Activated CD4-positive, CD25-positive, alpha-beta regulatory T cell treated with anti-CD3 and anti-CD28 coated beads, Interleukin-2, amount 50 U/mL, for 72 hours (primary cell): ENCODE data around the gene NINL.
A peak's percentile ranks its signal among the peaks of the same experiment; 100 is the strongest.
"Not testable (repeated sequence)": the region's sequence is repeated elsewhere in the genome, so short reads cannot be mapped to it uniquely, and the experiment has no call there.

Experiments used
- DNase-seq: peaks from one replicate; pipeline ENCODE4 v3.0.0; 2021

NINL gene

GRCh38 chr20:25584905-25585704 is at the start of gene NINL:
Gene NINL (minus strand): TSS chr20:25585531. CDS start chr20:25526587, 58,944 bp downstream.
- DNase-seq: peak; percentile 61

DNA sequence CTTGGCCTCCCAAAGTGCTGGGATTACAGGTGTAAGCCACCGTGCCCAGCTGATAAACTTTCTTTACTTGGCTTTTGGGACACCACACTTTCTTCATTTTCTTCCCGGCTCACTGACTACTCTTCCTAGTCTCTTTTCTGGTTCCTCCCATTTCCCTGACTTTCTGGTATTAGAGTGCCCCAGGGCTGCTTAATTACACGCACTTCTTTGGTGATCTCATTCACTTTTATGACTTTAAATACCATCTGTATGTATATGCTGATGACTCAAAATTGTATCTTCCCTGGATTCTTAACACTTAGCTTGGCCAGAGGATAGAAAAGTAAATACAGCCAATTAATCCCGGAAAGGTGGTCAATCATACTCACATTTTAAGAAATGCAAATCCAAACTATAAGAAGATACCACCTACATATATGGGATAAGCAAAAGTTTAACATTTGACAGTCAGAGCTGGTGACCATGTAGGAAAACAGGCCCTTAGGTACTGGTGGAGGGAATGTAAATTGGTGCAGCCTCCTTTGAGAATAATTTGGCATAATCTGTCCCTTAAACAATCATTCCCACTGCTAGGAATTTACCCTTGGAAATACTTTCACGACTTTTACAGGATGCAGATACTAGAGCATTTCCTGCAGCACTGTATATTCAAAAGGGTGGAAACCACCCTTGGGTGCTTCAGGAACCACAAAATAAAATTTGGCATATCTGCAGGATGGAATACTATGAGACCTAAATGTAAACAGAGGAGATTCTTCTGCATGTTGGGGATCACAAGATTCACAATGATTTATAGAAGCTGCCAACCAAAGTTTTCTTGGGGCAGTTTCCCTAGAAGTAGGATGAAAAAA is 47.8 kb upstream of the NINL start:
- DNase-seq: no peak

- DNase-seq: not testable (repeated sequence)
These were observed 45.3 kb upstream of the NINL start for GRCh38 chr20:25630615-25631014.

GRCh38 chr20:25629816-25630499 is 44.6 kb upstream of the NINL start:
- no peak for DNase-seq

DNA sequence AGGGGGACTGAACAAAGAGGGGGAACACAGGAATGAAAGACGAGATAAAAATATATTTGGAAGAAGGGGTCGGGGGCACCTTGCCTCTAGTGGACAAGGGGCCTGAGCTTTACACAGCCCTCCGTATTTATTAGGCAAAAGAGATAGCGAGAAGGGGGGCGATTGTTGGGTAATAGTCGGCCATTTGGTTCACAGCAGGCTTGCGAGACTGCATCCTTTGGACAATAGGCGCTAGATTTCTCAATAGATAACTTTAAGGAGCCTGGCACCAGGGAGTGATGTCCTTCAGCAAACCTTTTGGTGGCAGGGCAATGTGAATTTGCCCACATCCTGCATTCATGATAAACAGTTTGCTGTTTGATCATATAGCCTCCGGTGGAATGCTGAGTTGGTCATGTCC is 41.4 kb upstream of the NINL start:
- no peak for DNase-seq

DNA sequence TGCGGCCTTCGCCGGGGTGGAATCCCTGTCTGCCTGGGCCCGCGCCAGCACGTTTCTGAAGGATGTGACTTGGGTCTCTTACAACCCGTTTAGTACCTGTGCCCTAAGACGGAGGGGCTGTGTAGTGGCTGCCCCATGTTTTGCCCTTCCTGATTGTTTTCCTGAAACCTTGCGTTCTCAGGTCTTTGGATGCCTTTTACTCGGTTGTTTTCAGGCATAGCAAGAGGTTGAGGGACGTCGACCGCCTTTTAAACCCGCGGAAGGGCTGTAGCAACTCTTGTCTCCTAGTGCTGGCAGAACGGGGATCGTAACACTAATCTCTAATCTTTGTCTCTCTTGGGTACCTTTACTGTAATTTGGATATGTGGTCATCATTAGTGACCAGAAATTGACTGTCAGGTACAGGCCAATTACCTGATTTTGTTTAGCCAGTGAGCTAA is 39.2 kb upstream of the NINL start:
- DNase-seq: no peak

DNA sequence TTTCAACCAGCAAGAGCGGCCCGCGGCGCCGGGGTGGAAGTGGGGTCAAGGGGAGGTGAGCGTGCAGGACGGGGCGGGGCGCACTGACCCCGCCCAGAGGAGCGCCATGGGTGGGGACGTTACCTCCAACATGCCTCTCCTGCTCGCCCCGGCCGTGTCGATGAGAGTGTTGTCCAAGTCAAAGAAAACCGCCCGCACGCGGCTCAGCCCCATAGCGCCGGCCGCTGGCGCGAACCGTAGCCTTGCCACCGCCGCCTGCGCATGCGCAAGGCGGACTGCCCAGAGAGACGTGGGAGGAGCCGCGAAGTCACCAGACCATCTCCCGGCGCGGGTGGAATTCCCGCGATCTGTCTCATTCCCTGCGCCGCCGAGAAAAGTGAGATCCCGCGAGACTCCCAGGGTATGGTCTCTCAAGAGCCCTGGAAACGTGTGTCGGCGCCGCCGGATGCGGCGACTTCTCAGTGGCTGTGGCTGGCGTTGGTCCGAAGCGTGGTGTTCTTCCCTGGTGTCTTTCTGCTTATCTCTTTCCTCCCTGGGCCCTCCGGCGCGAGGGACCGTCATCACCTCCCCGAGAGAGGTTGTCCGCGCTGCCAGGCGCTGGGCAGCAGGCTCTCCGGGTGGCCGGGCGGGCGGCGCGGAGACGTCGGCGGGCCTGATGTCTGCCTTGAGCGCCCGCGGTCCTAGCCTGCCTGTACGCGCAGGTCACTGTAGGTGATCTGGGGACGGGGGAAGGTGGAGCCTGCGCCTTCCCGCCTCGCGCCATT is 38.6 kb upstream of the NINL start, which contains the start of gene NANP:
NANP (minus strand) TSS at position 279 of the 764 bp plus-strand sequence; CDS start at position 213, 66 bp downstream.
- DNase-seq: peak; percentile 90

- no peak for DNase-seq
These were observed 37.9 kb upstream of the NINL start for GRCh38 chr20:25623225-25623735.

- no peak for DNase-seq
These were observed 37.3 kb upstream of the NINL start for GRCh38 chr20:25622450-25623224.

DNA sequence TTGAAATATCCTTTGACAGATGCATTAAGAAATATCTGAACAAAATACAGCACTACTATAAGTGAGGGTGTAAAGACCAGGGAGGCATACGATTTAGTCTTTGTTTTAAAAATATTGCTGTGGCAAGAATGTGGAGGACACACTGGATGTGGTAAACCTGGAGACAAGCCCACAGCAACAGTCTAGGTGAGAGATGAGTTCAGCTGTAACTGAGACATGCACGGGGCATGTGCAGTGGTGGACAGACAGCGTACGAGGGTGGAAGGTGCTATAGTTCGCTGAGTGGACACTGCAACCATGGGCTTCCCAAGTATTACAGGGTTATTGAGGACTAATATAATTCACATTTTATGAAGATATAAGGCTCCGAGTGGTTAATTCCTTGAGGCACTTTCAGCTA is 36.7 kb upstream of the NINL start:
- DNase-seq: no peak

GRCh38 chr20:25619514-25619913 is 34.2 kb upstream of the NINL start:
- no peak for DNase-seq

GRCh38 chr20:25608774-25609173 is 23.4 kb upstream of the NINL start:
- no peak for DNase-seq

DNA sequence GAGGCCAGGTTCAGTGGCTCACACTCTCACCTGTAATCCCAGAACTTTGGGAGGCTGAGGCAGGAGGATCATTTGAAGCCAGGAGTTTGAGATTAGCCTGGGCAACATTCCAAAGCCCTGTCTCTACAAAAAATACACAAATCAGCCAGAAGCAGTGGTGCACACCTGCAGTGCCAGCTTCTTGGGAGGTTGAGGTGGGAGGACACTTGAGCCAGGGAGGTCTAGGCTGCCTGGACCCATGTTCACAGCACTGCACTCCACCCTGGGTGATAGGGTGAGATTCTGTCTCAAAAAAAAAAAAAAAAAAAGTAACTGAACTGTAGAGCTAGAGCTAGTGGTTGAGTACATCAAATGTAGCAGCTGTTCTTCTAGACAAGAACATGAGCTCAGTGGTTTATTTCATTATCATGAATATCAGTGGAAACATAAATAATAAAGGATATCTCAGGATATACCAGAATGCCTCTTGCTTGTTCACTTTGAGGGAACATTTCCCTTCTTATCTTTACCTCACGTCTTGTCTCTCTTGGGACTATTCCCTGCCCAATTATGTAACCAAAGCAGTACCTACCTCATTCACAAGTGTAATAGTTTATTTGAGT is 20.9 kb upstream of the NINL start:
- DNase-seq: no peak

GRCh38 chr20:25605148-25605547 is 19.8 kb upstream of the NINL start:
- no peak for DNase-seq

- no peak for DNase-seq
These were observed 19.3 kb upstream of the NINL start for GRCh38 chr20:25604611-25605010.

DNA sequence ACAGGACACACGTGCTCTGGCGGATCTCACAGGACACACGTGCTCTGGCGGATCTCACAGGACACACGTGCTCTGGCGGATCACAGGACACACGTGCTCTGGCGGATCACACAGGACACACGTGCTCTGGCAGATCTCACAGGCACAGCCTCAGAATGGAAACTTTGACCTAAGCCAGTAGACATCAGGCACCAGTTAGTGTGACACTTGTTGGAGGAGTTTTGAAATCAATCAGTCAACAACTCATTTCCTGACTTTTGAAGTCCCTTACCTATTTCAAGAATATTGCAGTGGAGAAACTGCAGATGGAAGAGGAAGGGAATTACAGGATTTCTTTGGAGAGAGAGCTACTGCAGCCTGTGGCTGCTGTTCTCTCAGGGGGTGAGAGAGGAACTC is 17.6 kb upstream of the NINL start:
- not testable (repeated sequence) for DNase-seq

GRCh38 chr20:25602191-25602913 is 17.0 kb upstream of the NINL start:
- DNase-seq: not testable (repeated sequence)

DNA sequence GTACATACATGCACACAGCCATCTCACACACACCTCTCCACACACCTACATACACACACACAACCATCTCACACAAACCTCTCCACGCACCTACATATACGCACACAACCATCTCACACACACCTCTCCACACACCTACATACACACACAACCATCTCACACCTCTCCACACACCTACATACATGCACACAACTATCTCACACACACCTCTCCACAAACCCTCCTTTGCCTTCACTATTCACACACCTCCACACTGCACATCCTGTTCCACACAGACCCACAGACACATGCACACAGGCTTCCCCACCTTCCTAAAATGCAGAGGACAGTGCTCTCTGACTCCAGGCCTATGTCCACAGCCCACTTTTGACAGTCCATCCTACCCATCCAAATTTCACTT is 16.3 kb upstream of the NINL start:
- DNase-seq: no peak

GRCh38 chr20:25600632-25601031 is 15.3 kb upstream of the NINL start:
- DNase-seq: no peak

DNA sequence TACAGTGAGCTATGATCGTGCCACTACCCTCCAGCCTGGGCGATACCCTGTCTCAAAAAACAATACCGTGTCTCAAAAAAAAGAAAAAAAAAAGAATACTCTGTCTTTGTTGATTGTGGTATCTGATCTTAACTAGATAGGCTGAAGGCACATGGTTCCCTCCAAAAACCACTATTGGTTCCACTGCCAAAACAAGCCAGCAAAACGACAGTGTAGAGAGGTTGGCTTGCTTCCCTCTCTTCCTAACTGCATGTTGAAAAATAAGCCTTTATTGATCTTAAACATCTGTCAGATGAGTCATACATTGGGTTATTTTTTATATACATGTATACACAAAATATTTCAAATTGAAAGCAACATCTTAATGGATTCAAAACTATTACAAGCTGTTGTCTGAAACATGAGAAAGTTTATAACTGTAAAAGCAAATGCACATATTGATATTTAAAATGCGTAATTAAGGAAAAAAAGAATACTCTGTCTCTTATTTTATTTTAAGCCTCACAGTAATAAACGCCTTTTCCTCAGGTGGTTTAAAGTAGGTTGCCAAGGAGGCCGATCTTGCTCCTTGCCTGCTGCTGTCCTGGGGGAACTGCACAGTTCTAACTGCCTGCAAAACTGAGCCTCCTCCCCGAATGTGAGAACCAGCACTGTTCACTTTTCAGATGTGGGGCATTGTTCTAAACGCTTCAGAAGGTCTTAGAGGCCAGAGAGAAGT is 7.0 kb upstream of the NINL start:
- DNase-seq: no peak
